Heart right ventricle (tissue), 16 donors: ENCODE measurements around the gene SOX18. TPM values are rescaled to one million over a fixed set of nuclear protein-coding genes. Genes with fewer than 3 reads are reported as not detected.
A peak's percentile ranks its signal among the peaks of the same experiment; 100 is the strongest.

ENCODE experiments used
- ATAC-seq, 8 donors: fragments of 200-7000 bp; cut with Tn5 transposase; one replicate each; pipeline ENCODE4 v1.9.1; 2020; ENCODE audit warnings: mild to moderate bottlenecking in 8 of 8, moderate library complexity in 8 of 8, moderate number of reproducible peaks in 1 of 8
- DNase-seq, 2 donors: peaks; one replicate each; pipeline ENCODE4 v3.0.0-alpha.2; 2020
- H3K27ac ChIP-seq, 10 donors: fragments of 200-600 bp; sonication (generic) in 2 of 10; one replicate each; pipeline versions ENCODE4 v1.5.0 to v1.8.0; 2020 to 2022; ENCODE audit warnings: mild to moderate bottlenecking in 3 of 10
- H3K27me3 ChIP-seq, 7 donors: fragments of 200-600 bp; one replicate each; pipeline ENCODE4 v1.8.0; 2021 to 2022; ENCODE audit warnings: mild to moderate bottlenecking in 2 of 7
- H3K36me3 ChIP-seq, 9 donors: fragments of 200-600 bp; sonication (generic) in 1 of 9; one replicate each; pipeline versions ENCODE4 v1.5.0 to v1.8.0; 2020 to 2022; ENCODE audit warnings: mild to moderate bottlenecking in 2 of 9
- H3K4me1 ChIP-seq, 9 donors: fragments of 200-600 bp; sonication (generic) in 1 of 9; one replicate each; pipeline versions ENCODE4 v1.5.0 to v1.8.0; 2020 to 2022; ENCODE audit warnings: mild to moderate bottlenecking in 4 of 9
- H3K4me3 ChIP-seq, 10 donors: fragments of 200-600 bp; sonication (generic) in 2 of 10; one replicate each; pipeline versions ENCODE4 v1.5.0 to v1.8.0; 2020 to 2022; ENCODE audit warnings: mild to moderate bottlenecking in 7 of 10, moderate library complexity in 2 of 10
- H3K9me3 ChIP-seq, 11 donors: fragments of 200-600 bp in 10 of 11; sonication (generic) in 2 of 11; one replicate each; pipeline versions ENCODE4 v1.5.0 to v1.8.0; 2013 to 2022; ENCODE audit warnings: mild to moderate bottlenecking in 2 of 11, control low read depth in 1 of 11, moderate library complexity in 1 of 11
- WGBS, 2 donors: extraction: QIAGEN DNeasy Blood & Tissue Kit; methylation state at CpG; one replicate each; pipeline ENCODE4 v1.1.7; 2013; ENCODE audit warnings: inconsistent platforms in 1 of 2; 5-methylcytosine and 5-hydroxymethylcytosine counted together
- intact Hi-C, 10 donors: fragments of 100-400 bp; cut with DNase I; formaldehyde crosslinking; loops; one replicate each; pipeline versions ENCODE4 v1.11.1 to v1.14.2; 2022
- polyA plus RNA-seq, 2 donors: library from polyadenylated mRNA; stranded (reverse); fragments of 200-250 nt; gene quantifications; one replicate each; pipeline ENCODE4 v1.2.3, GENCODE V29; 2013
- total RNA-seq, 10 donors: library from RNA; stranded (reverse); fragmentation: NEBNext Ultra II Directional in 3 of 10; extraction: Animal tissue kit (Norgen Biotek cat#: 25700) in 3 of 10; gene quantifications; one replicate each; pipeline versions ENCODE4 v1.2.1 to v1.2.4, GENCODE V29; 2021 to 2023
- TF ChIP-seq, protein P1 (sequence below), 9 donors: fragments of 200-600 bp; sonication (generic) in 2 of 9; IDR thresholded peaks; one replicate each; pipeline versions ENCODE4 v1.5.0 to v1.8.0; 2021 to 2022; ENCODE audit warnings: antibody characterized with exemption in 9 of 9, mild to moderate bottlenecking in 5 of 9, moderate library complexity in 1 of 9
- donor health status: Arrhythmogenic right ventricular cardiomyopathy.
- donor health status: ischemic (EF 13 %, LVEDD 7.1; RV severe dilation, severe dysfunction).
- donor health status: healthy with polysubstance abuse.
- donor health status: DM: no; HTN: yes; CAD: no.
- donor health status: DM: no; HTN: no; CAD: no.
- donor health status: ischemic (EF 25% LVEDD 6.9; RV normal size, moderate dysfunction).
- donor health status: ischemic (EF 25% LVEDD 5.7; RV mildly dilated, moderate dysfunction).
- donor health status: healthy.
- donor health status: DM: yes; HTN: yes; CAD: no.
- donor health status: Ischemic cardiomyopathy.
- donor health status: ischemic (EF 35%, LVEDD 5.7; RV mildly dilated, moderate dysfunction).
- donor health status: nonischemic (EF 11% LVEDD 7.7; RV severe dilation, severe dysfunction).
- donor health status: DM: yes; HTN: yes; CAD: no.
- donor health status: PGD.
- donor health status: ischemic (EF 29% LVEDD 5.4; RV normal size, mild dysfunction).
- donor health status: nonischemic (EF 23%, LVEDD 6.1; RV moderate dilation, normal function).

The SOX18 gene
- total and polyA plus RNA-seq, 12 donors, result 23.5 to 129 (median 51.9) TPM

GRCh38 chr20:64084685-64085152 lies 35.3 kb upstream of the SOX18 start:
- Histone ChIP-seq H3K27me3 (peaks cover 0 to 39% (median 30%) of the 10 kb centered on the region in 7 donors), H3K4me3 (no peak overlapping the region), H3K36me3 (no peaks in the 10 kb centered on the region), H3K27ac (no peak overlapping the region), H3K9me3 (peaks cover 0 to 3% (median 0%) of the 10 kb centered on the region in 11 donors), H3K4me1 (peaks cover 6 to 42% (median 22%) of the 10 kb centered on the region in 9 donors)
- intact Hi-C loops, result loop anchor here in 5 of 10 donors (5.0 kb wide), 2 partner anchors 33 to 38 kb away; no protein-coding TSS in a partner anchor
- no peak for DNase-seq
- ATAC-seq, result no peak
- WGBS, 2 donors, result 2 to 8% methylated on average over 23 of the region's 23 CpGs
- TF ChIP-seq, protein P1, sequence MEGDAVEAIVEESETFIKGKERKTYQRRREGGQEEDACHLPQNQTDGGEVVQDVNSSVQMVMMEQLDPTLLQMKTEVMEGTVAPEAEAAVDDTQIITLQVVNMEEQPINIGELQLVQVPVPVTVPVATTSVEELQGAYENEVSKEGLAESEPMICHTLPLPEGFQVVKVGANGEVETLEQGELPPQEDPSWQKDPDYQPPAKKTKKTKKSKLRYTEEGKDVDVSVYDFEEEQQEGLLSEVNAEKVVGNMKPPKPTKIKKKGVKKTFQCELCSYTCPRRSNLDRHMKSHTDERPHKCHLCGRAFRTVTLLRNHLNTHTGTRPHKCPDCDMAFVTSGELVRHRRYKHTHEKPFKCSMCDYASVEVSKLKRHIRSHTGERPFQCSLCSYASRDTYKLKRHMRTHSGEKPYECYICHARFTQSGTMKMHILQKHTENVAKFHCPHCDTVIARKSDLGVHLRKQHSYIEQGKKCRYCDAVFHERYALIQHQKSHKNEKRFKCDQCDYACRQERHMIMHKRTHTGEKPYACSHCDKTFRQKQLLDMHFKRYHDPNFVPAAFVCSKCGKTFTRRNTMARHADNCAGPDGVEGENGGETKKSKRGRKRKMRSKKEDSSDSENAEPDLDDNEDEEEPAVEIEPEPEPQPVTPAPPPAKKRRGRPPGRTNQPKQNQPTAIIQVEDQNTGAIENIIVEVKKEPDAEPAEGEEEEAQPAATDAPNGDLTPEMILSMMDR (IDR thresholded peaks at IDR 0.05), result no peak

- Histone ChIP-seq H3K27ac (peak within 1 kb of the TSS in 1 of 10 donors; percentile 14), H3K4me3 (peak within 1 kb of the TSS; percentile 27 to 74 (median 62)), H3K4me1 (peaks cover 7 to 46% (median 26%) of the 10 kb centered on the region in 9 donors), H3K36me3 (no peaks in the 10 kb centered on the region), H3K9me3 (peaks cover 0 to 3% (median 0%) of the 10 kb centered on the region in 11 donors), H3K27me3 (peaks cover 0 to 37% (median 30%) of the 10 kb centered on the region in 7 donors)
- WGBS, 2 donors, result 3% methylated on average over 61 to 82 of the region's 86 CpGs
- TF ChIP-seq, protein P1 (IDR thresholded peaks at IDR 0.05), result peak in 1 of 9 donors; percentile 1
- intact Hi-C loops, result loop anchor here in 5 of 10 donors (5.0 kb wide), 2 partner anchors 33 to 38 kb away; no protein-coding TSS in a partner anchor
- ATAC-seq, result no peak
- DNase-seq, result no peak
These were observed 34.6 kb upstream of the SOX18 start, which contains the start of gene LKAAEAR1 for GRCh38 chr20:64083804-64084684. TSS of gene LKAAEAR1 (minus strand) at chr20:64084398. CDS start at chr20:64084219, 179 bp downstream.

GRCh38 chr20:64083378-64083803 lies 34.0 kb upstream of the SOX18 start:
- no peaks in the 10 kb centered on the region for H3K36me3 ChIP-seq
- intact Hi-C loops, result loop anchor here in 5 of 10 donors (5.0 kb wide), 2 partner anchors 34 to 39 kb away; no protein-coding TSS in a partner anchor
- DNase-seq (peak; percentile 66 to 77), ATAC-seq (peak; percentile 28 to 62 (median 56))
- TF ChIP-seq, protein P1 (IDR thresholded peaks at IDR 0.05), result peak; percentile 35 to 83 (median 68)
- peak overlapping the region in 1 of 10 donors; percentile 14 for H3K27ac ChIP-seq
- peak overlapping the region; percentile 27 to 74 (median 62) for H3K4me3 ChIP-seq
- 1% methylated on average over 36 to 52 of the region's 52 CpGs for WGBS, 2 donors
- H3K4me1 ChIP-seq, result peaks cover 14 to 53% (median 33%) of the 10 kb centered on the region in 9 donors
- H3K9me3 ChIP-seq, result peaks cover 0 to 3% (median 0%) of the 10 kb centered on the region in 11 donors
- H3K27me3 ChIP-seq, result peaks cover 0 to 37% (median 30%) of the 10 kb centered on the region in 7 donors

DNA sequence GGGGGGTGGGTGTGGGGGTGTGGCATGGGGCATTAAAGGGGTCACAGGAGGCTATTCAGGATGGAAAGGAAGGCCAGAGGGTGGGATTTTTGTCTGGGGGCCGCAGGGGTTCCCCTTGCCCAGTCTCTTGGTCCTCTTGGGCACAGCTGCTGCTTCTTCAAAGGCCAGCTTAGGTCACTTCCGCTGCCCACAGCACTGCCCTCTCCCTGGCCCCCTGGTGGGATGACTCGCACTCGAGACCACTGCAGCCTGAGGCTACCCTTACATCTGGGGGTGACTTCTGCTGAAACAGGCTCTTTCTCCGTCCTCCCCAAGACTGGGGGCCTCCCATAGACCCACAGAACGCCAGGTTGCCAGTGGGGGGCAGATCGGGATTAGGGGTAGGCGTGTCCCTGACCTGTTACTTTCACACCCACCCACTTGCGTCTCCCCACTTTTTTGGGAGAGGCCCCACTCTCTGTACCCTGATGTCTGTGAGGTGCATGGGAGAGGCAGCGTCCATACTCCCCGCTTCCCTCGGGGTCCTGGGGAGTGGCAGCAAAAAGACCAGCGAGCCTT lies 33.5 kb upstream of the SOX18 start:
- Histone ChIP-seq H3K36me3 (no peaks in the 10 kb centered on the region), H3K27ac (peak overlapping the region in 1 of 10 donors; percentile 14), H3K9me3 (peaks cover 0 to 3% (median 0%) of the 10 kb centered on the region in 11 donors), H3K4me1 (peaks cover 16 to 55% (median 38%) of the 10 kb centered on the region in 9 donors), H3K27me3 (peaks cover 0 to 35% (median 30%) of the 10 kb centered on the region in 7 donors), H3K4me3 (peak overlapping the region in 9 of 10 donors; percentile 56 to 74 (median 63))
- no peak for ATAC-seq
- intact Hi-C loops, result loop anchor here in 5 of 10 donors (5.0 kb wide), 2 partner anchors 34 to 39 kb away; no protein-coding TSS in a partner anchor
- TF ChIP-seq, protein P1 (IDR thresholded peaks at IDR 0.05), result no peak
- DNase-seq, result no peak
- 25 to 27% methylated on average over 13 of the region's 13 CpGs for WGBS, 2 donors
